Activated CD4-positive, CD25-positive, alpha-beta regulatory T cell treated with anti-CD3 and anti-CD28 coated beads, Interleukin-2, amount 50 U/mL, for 16 hours (primary cell): ENCODE data around the gene TAF4B.
"Not testable (repeated sequence)": the region's sequence is repeated elsewhere in the genome, so short reads cannot be mapped to it uniquely, and the experiment has no call there.

ENCODE experiments used
- DNase-seq: peaks from one replicate; pipeline ENCODE4 v3.0.0-alpha.2; 2020; ENCODE audit warnings: low read depth, low spot score

TAF4B gene

GRCh38 chr18:26226229-26227050, at the start of gene TAF4B:
Gene TAF4B, plus strand, starts transcription at chr18:26226445. Its CDS starts 489 bp downstream, at chr18:26226934.
- DNase-seq = peak; percentile 80

DNA sequence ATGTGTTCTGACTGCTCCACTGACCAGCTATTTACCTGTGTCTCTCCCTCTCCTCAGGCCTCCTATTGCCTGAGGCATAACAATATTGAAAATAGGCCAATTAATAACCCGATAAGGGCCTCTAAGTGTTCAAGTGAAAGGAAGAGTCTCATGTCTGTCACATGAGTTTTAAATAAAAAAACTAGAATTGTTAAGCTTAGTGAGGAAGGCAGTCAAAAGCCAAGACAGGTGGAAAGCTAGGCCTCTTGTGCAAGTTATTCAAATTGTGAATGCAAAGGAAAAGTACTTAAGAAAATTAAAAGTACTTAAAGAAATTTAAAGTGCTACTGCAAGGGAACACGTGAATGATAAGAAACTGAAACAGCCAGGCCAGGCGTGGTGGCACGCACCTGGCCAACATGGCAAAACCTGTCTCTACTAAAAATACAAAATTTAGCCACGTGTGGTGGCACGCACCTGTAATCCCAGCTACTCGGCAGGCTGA, 44.9 kb upstream of the TAF4B start:
- no peak for DNase-seq

DNA sequence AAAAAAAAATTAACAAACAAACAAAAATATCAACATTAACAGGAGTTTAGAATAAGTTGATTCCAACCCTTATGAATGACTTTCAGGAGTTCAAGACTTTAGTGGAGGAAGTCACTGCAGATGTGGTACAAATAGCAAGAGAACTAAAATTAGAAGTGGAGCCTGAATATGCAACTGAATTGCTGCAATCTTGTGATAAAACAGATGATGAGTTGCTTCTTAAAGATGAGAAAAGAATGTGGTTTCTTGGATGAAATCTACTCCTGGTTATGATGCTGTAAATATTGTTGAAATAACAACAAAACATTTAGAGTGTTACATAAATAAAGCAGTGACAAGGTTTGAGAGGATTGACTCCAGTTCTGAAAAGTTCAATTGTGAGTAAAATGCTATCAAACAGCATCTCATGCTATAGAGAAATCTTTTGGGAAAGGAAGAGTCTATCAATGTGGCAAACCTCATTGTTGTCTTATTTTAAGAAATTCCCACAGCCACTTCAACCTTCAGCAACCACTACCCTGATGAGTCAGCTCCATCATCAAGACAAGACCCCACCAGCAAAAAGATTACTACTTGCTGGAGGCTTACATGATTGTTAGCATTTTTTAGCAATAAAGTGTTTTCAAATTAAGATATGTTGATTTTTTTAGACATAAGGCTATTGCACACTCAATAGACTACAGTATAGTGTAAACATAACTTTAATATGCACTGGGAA, 42.7 kb upstream of the TAF4B start:
- no peak for DNase-seq

- DNase-seq = no peak
These were observed 41.0 kb upstream of the TAF4B start for GRCh38 chr18:26185267-26185666.

- DNase-seq = peak; percentile 1
These were observed 35.7 kb upstream of the TAF4B start for GRCh38 chr18:26190506-26190905.

DNA sequence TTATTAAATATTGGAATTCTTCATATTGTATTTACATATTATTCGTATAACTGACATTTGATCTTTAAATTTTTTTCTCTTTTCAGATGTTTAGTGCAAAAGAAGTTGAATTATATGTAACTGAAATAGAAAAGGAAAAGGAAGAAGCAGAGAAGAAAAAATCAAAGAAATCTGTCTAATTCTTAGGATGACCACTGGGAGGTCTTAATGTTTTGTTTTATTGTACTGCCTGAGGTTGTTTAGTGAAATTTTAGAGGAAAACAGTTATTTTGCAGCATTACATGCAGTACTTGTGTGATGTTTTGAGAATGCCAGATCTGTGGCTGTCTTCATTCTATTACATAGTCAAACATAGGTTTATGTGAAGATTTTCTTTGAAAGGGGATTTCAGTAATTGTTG, 34.0 kb upstream of the TAF4B start:
- no peak for DNase-seq

DNA sequence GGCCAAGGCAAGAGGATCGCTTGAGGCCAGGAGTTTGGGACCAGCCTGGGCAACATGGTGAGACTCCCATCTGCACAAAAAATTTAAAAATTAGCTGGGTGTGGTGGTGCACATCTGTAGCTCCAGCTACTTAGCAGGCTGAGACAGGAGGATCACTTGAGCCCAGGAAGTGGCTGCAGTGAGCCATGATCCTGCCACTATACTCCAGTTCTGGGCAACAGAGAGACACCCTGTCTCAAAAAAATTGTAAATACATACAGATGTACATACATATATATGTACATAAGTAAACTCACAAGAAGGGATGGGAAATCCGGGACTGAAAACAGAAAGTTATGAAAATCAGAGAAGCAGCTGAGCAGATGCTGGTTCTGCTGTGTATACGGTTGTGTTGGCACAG, 29.6 kb upstream of the TAF4B start:
- no peak for DNase-seq

DNA sequence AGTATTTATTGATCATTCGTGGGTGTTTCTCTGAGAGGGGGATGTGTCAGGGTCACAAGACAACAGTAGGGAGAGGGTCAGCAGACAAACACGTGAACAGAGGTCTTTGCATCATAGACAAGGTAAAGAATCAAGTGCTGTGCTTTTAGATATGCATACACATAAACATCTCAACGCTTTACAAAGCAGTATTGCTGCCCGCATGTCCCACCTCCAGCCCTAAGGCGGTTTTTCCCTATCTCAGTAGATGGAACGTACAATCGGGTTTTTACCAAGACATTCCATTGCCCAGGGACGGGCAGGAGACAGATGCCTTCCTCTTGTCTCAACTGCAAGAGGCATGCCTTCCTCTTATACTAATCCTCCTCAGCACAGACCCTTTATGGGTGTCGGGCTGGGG, 24.2 kb upstream of the TAF4B start:
- not testable (repeated sequence) for DNase-seq

- DNase-seq = no peak
These were observed 20.9 kb upstream of the TAF4B start for GRCh38 chr18:26205318-26205717.

GRCh38 chr18:26206488-26206887, 19.8 kb upstream of the TAF4B start:
- DNase-seq = no peak

DNA sequence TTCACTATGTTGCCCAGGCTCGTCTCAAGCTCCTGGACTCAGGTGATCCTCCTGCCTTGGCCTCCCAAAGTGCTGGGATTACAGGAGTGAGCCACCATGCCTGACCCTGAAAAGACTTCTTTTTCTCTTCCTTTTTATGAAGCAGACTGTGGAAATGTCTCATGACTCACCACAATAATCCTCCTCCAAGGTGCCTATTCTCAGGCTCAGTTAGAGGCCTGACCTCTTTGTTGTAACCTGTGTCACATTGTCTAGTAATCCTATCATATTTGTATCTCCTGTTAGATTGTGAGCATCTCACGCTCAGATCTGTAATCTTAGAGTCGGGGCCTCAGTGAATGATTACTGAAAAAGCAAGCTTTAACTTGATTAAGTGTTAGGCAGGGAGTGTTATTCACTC, 18.3 kb upstream of the TAF4B start:
- DNase-seq = no peak

- DNase-seq = no peak
These were observed 17.3 kb upstream of the TAF4B start for GRCh38 chr18:26208977-26209376.

- no peak for DNase-seq
These were observed 16.1 kb upstream of the TAF4B start for GRCh38 chr18:26210147-26210546.

DNA sequence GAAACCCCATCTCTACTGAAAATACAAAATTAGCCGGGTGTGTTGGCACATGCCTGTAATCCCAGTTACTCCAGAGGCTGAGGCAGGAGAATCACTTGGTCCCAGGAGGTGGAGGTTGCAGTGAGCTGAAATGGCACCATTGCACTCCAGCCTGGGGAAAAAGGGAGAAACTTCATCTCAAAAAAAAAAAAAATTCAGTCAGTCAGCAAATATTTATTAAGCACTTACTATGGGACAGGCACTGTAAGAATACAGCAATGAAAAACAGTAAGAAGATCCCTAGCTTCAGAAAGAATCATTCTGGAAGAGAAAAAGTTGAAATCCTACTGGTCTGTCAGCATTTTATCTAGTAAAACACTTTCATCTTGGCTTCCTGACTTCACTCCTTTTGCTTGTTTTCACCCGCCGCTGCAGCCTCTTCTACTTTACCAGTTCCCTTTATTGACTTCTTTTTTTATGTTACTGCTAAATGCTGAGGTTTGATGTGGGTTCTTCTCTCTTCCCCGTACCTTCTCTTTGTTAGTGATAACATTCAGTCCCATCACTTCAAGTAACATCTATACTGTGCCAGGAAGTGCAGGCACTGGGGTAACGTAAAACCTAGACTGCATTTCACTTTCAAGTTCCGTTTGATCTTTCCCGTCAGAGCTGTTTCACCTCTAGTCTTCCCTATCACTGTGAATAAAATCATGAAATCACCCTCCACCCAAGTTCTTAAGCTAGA, 10.8 kb upstream of the TAF4B start:
- peak; percentile 3 for DNase-seq

- DNase-seq = no peak
These were observed 1.1 kb upstream of the TAF4B start for GRCh38 chr18:26225022-26225693.

GRCh38 chr18:26225915-26226228, 373 bp upstream of the TAF4B start:
- no peak for DNase-seq

DNA sequence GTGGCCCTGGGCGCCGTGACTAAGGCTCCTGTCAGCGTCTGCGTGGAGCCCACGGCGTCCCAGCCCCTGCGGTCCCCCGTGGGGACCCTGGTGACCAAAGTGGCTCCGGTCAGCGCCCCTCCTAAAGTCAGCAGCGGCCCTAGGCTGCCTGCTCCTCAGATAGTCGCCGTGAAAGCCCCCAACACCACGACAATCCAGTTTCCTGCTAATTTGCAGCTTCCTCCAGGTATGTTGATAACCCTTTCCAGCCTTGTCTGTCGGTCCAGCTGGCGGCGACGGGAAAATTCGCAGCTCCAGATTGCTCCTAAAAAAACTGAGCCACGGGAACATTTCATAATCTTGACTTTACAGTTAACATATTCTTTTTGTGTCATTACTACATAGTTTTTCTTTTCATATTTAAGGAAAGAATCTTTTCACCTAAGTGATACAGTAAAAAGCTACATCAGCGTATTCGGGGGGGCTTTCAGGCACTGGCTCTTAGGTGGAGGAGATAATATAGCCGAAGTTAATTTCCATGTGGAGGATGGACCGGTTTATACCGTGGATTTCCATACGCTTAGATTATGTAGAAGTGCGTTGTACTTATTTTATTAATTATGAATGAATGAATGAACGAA, 916 bp downstream of the TAF4B start:
- DNase-seq = no peak

GRCh38 chr18:26228562-26229260, 2.5 kb downstream of the TAF4B start:
- no peak for DNase-seq

DNA sequence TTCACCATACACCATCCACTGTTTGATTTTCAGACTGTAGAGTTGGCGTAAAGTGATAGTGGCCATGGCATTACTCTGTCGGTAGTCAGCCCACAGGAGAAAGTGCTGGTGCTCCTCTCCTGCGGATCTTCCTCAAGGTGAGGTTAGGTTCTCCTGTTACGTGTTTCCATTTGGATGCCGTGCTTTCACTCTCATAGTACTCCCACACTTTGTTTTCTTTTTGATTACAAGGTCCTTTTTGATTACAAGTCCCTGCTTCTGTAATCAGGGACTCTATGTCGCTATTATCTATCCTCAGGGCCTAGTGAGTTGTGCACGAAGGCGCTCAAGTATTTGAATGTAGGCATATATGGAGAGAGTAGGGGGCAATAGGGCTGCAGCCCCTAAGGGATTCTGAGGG, 4.3 kb downstream of the TAF4B start:
- no peak for DNase-seq

GRCh38 chr18:26233208-26233607, 7.0 kb downstream of the TAF4B start:
- DNase-seq = no peak

DNA sequence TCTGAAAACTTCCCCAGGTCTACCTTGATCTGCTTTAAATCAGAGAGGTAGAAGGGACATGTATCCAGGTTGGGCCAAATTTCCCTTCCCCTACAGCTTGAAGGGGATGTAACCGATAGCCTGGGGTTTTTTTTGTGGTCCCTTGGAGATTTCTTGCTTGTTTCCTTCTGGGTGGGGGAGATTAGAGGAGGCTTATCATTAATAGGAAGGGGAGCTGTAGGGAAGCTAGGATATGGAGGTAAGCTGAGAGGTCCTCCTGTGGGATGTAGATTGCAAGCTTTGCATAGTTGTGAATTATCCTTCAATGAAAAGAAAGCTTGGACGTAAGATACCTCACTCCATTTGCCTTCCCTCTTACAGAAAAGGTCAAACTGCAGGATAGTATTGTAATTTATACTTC, 11.1 kb downstream of the TAF4B start:
- DNase-seq = not testable (repeated sequence)
